ENCODE data around the gene OR5H2. TPM values are rescaled to one million over a fixed set of nuclear protein-coding genes. Genes with fewer than 3 reads are reported as not detected.

The OR5H2 gene
- total and polyA plus RNA-seq, 2 of the 8 experiments (the other 6 are each of a cell fraction or from before 2014, with no cell fraction given) = not detected

- TF ChIP-seq PHF8 (conservative IDR thresholded peaks at IDR 0.05; ENCODE audit: low read depth, low read length) = no peak
Measured at GRCh38 chr3:98290916-98291315, 8.6 kb downstream of the OR5H2 start (continued).
